Measurements from ENCODE around the gene RNF103. TPM values are rescaled to one million over a fixed set of nuclear protein-coding genes. Genes with fewer than 3 reads are reported as not detected.

The RNF103 gene
- total RNA-seq, 1 experiment from 2014 or later: 34.1 TPM

- H3K9me3 Mint-ChIP-seq (ENCODE audit: low read depth, unreplicated experiment): peaks cover 4% of the 10 kb centered on the region
- TF ChIP-seq, protein P1, sequence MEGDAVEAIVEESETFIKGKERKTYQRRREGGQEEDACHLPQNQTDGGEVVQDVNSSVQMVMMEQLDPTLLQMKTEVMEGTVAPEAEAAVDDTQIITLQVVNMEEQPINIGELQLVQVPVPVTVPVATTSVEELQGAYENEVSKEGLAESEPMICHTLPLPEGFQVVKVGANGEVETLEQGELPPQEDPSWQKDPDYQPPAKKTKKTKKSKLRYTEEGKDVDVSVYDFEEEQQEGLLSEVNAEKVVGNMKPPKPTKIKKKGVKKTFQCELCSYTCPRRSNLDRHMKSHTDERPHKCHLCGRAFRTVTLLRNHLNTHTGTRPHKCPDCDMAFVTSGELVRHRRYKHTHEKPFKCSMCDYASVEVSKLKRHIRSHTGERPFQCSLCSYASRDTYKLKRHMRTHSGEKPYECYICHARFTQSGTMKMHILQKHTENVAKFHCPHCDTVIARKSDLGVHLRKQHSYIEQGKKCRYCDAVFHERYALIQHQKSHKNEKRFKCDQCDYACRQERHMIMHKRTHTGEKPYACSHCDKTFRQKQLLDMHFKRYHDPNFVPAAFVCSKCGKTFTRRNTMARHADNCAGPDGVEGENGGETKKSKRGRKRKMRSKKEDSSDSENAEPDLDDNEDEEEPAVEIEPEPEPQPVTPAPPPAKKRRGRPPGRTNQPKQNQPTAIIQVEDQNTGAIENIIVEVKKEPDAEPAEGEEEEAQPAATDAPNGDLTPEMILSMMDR (IDR thresholded peaks at IDR 0.05; ENCODE audit: unreplicated experiment): no peak
- no TSS peak for BruUV-seq (replicated peaks)
These were observed 25.0 kb upstream of the RNF103 start for GRCh38 chr2:86648681-86649080.

DNA sequence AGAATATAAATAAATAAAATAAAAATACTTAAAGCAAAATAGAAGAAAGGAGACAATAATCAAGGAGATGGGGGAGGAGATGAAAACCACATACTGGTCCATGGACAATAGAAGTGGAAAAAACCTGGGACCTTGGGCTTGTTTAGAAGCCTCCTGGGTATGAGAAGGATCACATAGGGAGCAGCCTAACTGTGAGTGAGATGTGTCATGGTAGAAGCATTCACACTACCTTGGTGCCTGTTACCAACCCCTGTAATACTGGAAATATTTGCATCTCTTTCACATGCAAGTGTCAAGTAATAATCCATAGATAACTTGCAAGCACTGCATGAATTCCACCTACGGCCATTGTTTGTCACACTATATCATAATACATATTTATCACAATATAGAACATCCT lies 23.2 kb upstream of the RNF103 start:
- intact Hi-C loops (cut with micrococcal nuclease; ENCODE audit: unreplicated experiment): no loop called here
- Mint-ChIP-seq H3K27me3 (ENCODE audit: unreplicated experiment) (no peaks in the 10 kb centered on the region), H3K9me3 (ENCODE audit: low read depth, unreplicated experiment) (peaks cover 2% of the 10 kb centered on the region), H3K4me3 (ENCODE audit: low read depth, unreplicated experiment) (no peak overlapping the region), H3K27ac (ENCODE audit: unreplicated experiment) (no peak overlapping the region), H3K4me1 (ENCODE audit: low read depth, unreplicated experiment) (peaks cover 16% of the 10 kb centered on the region), H3K36me3 (ENCODE audit: insufficient read depth, unreplicated experiment) (peaks cover 6% of the 10 kb centered on the region)
- BruUV-seq (replicated peaks): no TSS peak
- no peak for DNase-seq
- CTCF ChIA-PET: no interaction called here
- TF ChIP-seq, protein P1 (IDR thresholded peaks at IDR 0.05; ENCODE audit: unreplicated experiment): no peak

More at GRCh38 chr2:86648681-86649080, 25.0 kb upstream of the RNF103 start:
- Mint-ChIP-seq H3K4me3 (ENCODE audit: low read depth, unreplicated experiment) (no peak overlapping the region), H3K27ac (ENCODE audit: unreplicated experiment) (peak overlapping the region; percentile 63), H3K27me3 (ENCODE audit: unreplicated experiment) (no peaks in the 10 kb centered on the region), H3K36me3 (ENCODE audit: insufficient read depth, unreplicated experiment) (peaks cover 6% of the 10 kb centered on the region), H3K4me1 (ENCODE audit: low read depth, unreplicated experiment) (peaks cover 16% of the 10 kb centered on the region)
- DNase-seq: no peak
- intact Hi-C loops (cut with micrococcal nuclease; ENCODE audit: unreplicated experiment): no loop called here
- CTCF ChIA-PET: interaction anchor here (1.3 kb wide), 1 partner anchor 27 kb away, joined by 4 read pairs; no protein-coding TSS in a partner anchor

GRCh38 chr2:86646329-86646728 lies 22.7 kb upstream of the RNF103 start:
- CTCF ChIA-PET: no interaction called here
- no peak for DNase-seq
- TF ChIP-seq, protein P1 (IDR thresholded peaks at IDR 0.05; ENCODE audit: unreplicated experiment): no peak
- Mint-ChIP-seq H3K9me3 (ENCODE audit: low read depth, unreplicated experiment) (peaks cover 2% of the 10 kb centered on the region), H3K27me3 (ENCODE audit: unreplicated experiment) (no peaks in the 10 kb centered on the region), H3K4me3 (ENCODE audit: low read depth, unreplicated experiment) (no peak overlapping the region), H3K36me3 (ENCODE audit: insufficient read depth, unreplicated experiment) (peaks cover 6% of the 10 kb centered on the region), H3K27ac (ENCODE audit: unreplicated experiment) (no peak overlapping the region), H3K4me1 (ENCODE audit: low read depth, unreplicated experiment) (peaks cover 16% of the 10 kb centered on the region)
- no TSS peak for BruUV-seq (replicated peaks)
- intact Hi-C loops (cut with micrococcal nuclease; ENCODE audit: unreplicated experiment): no loop called here

- BruUV-seq (replicated peaks): no TSS peak
- peaks cover 2% of the 10 kb centered on the region for H3K9me3 Mint-ChIP-seq (ENCODE audit: low read depth, unreplicated experiment)
- peaks cover 6% of the 10 kb centered on the region for H3K36me3 Mint-ChIP-seq (ENCODE audit: insufficient read depth, unreplicated experiment)
- H3K27me3 Mint-ChIP-seq (ENCODE audit: unreplicated experiment): no peaks in the 10 kb centered on the region
- no peak overlapping the region for H3K27ac Mint-ChIP-seq (ENCODE audit: unreplicated experiment)
- CTCF ChIA-PET: no interaction called here
- H3K4me1 Mint-ChIP-seq (ENCODE audit: low read depth, unreplicated experiment): peaks cover 16% of the 10 kb centered on the region
- TF ChIP-seq, protein P1 (IDR thresholded peaks at IDR 0.05; ENCODE audit: unreplicated experiment): no peak
- intact Hi-C loops (cut with micrococcal nuclease; ENCODE audit: unreplicated experiment): no loop called here
- DNase-seq: no peak
- H3K4me3 Mint-ChIP-seq (ENCODE audit: low read depth, unreplicated experiment): no peak overlapping the region
These were observed 22.1 kb upstream of the RNF103 start for GRCh38 chr2:86645752-86646151.

Measured in Calu3 (cell line).